SIG-M5 treated with dmso at 0.1 percent for 504 hours (cell line): Measurements from ENCODE around the gene CRYBB1.

Experiments
- DNase-seq: peaks from one replicate; lab custom pipeline; 2025; ENCODE audit not compliant: unreplicated experiment; lab: John Stamatoyannopoulos, UW

Gene CRYBB1

GRCh38 chr22:26610072-26610958 lies 7.5 kb downstream of the CRYBB1 start:
- DNase-seq: peak; percentile 69

GRCh38 chr22:26609287-26609686 lies 8.5 kb downstream of the CRYBB1 start:
- DNase-seq: no peak

- DNase-seq: no peak
Measured at GRCh38 chr22:26608129-26608528, 9.7 kb downstream of the CRYBB1 start.

- no peak for DNase-seq
Measured at GRCh38 chr22:26606611-26607010, 11.2 kb downstream of the CRYBB1 start.

GRCh38 chr22:26604368-26604767 lies 13.5 kb downstream of the CRYBB1 start:
- no peak for DNase-seq

GRCh38 chr22:26602127-26602526 lies 15.7 kb downstream of the CRYBB1 start:
- DNase-seq: no peak

GRCh38 chr22:26601726-26602125 lies 16.1 kb downstream of the CRYBB1 start:
- no peak for DNase-seq

GRCh38 chr22:26599505-26599904 lies 18.3 kb downstream of the CRYBB1 start:
- no peak for DNase-seq

- DNase-seq: no peak
Measured at GRCh38 chr22:26597480-26597879, 20.3 kb downstream of the CRYBB1 start.

- DNase-seq: no peak
Measured at GRCh38 chr22:26597026-26597425, 20.8 kb downstream of the CRYBB1 start.

- DNase-seq: no peak
Measured at GRCh38 chr22:26593763-26594162, 24.1 kb downstream of the CRYBB1 start.

- DNase-seq: peak; percentile 52
Measured at GRCh38 chr22:26592421-26592891, 25.4 kb downstream of the CRYBB1 start.

- peak; percentile 61 for DNase-seq
Measured at GRCh38 chr22:26589845-26590736, 27.7 kb downstream of the CRYBB1 start, which contains the start of gene TPST2. Gene TPST2 (minus strand): TSS chr22:26590132. CDS start chr22:26541630, 48,502 bp downstream.

GRCh38 chr22:26589367-26589844 lies 28.4 kb downstream of the CRYBB1 start:
- DNase-seq: peak; percentile 21

- DNase-seq: peak; percentile 29
Measured at GRCh38 chr22:26588729-26589366, 29.0 kb downstream of the CRYBB1 start.

- DNase-seq: peak; percentile 81
Measured at GRCh38 chr22:26587991-26588613, 29.7 kb downstream of the CRYBB1 start.

GRCh38 chr22:26586556-26587325 lies 31.1 kb downstream of the CRYBB1 start:
- no peak for DNase-seq

- DNase-seq: no peak
Measured at GRCh38 chr22:26585104-26585790, 32.6 kb downstream of the CRYBB1 start.

GRCh38 chr22:26584010-26584409 lies 33.8 kb downstream of the CRYBB1 start:
- no peak for DNase-seq
